Measurements from ENCODE around the gene SIN3A. TPM values are rescaled to one million over a fixed set of nuclear protein-coding genes. Genes with fewer than 3 reads are reported as not detected.

Gene SIN3A
- total and polyA plus RNA-seq, 2 of the 8 experiments (the other 6 are each of a cell fraction or from before 2014, with no cell fraction given), result 69.5 to 109 TPM

GRCh38 chr15:75364881-75365280 lies 86.6 kb downstream of the SIN3A start:
- Histone ChIP-seq H3K36me3 (ENCODE audit: control insufficient read depth in 2 of 4, insufficient read depth in 4 of 4, low read length in 3 of 4) (peaks cover 0 to 10% (median 5%) of the 10 kb centered on the region in 4 experiments; a peak in 5 of 8 replicates), H3K79me1 (ENCODE audit: low read depth, low read length) (no peaks in the 10 kb centered on the region), H3K56ac (replicated peaks; ENCODE audit: insufficient read length, low read depth, low read length) (no peak overlapping the region), H3K4me2 (ENCODE audit: insufficient read depth in 1 of 2, low read depth in 2 of 2, low read length in 2 of 2) (no peak overlapping the region), H4K8ac (ENCODE audit: extremely low read depth, insufficient read depth, low read length) (no peak overlapping the region), H3K79me2 (ENCODE audit: control insufficient read depth in 1 of 2, insufficient read depth in 2 of 2, low read length in 2 of 2) (no peaks in the 10 kb centered on the region), H3K4me1 (replicated peaks in 1 of 4; ENCODE audit: control insufficient read depth in 3 of 4, insufficient read depth in 4 of 4, low read length in 3 of 4) (peaks cover 0 to 4% (median 1%) of the 10 kb centered on the region in 4 experiments; a peak in 4 of 7 replicates), H4K91ac (replicated peaks; ENCODE audit: insufficient read length, low read length) (no peak overlapping the region), H4K5ac (ENCODE audit: insufficient read length, low read depth, low read length) (no peak overlapping the region), H2BK12ac (ENCODE audit: low read depth, low read length) (no peak overlapping the region), H3K27ac (ENCODE audit: low read depth, low read length) (no peak overlapping the region), H2AK5ac (ENCODE audit: low read depth, low read length) (no peak overlapping the region), H3K18ac (ENCODE audit: extremely low read depth, low read length) (no peak overlapping the region), H3K4ac (replicated peaks; ENCODE audit: insufficient read length, low read depth, low read length) (no peak overlapping the region), H4K20me1 (replicated peaks in 1 of 2; ENCODE audit: control insufficient read depth in 1 of 2, insufficient read depth in 2 of 2, low read length in 2 of 2) (peaks cover 0 to 5% of the 10 kb centered on the region in 2 experiments), H3K23me2 (ENCODE audit: low read depth, low read length) (peaks cover 4% of the 10 kb centered on the region), H2BK5ac (ENCODE audit: low read depth, low read length) (no peak overlapping the region), H3K9ac (replicated peaks in 1 of 4; ENCODE audit: extremely low read depth in 1 of 4, low read depth in 3 of 4, low read length in 3 of 4) (no peak overlapping the region; a peak in 1 of 7 replicates), H3K27me3 (replicated peaks in 1 of 4; ENCODE audit: control insufficient read depth in 3 of 4, extremely low read depth in 1 of 4, insufficient read depth in 3 of 4, low read length in 3 of 4) (no peaks in the 10 kb centered on the region), H3K14ac (ENCODE audit: insufficient read length) (no peak overlapping the region), H3K4me3 (ENCODE audit: extremely low read depth in 1 of 4, insufficient read depth in 2 of 4, low read depth in 3 of 4, low read length in 4 of 4) (no peak overlapping the region), H2AFZ (ENCODE audit: low read length) (no peak overlapping the region), H3K23ac (ENCODE audit: insufficient read length) (no peak overlapping the region), H2BK15ac (ENCODE audit: low read length) (no peak overlapping the region), H2BK20ac (ENCODE audit: low read length) (no peak overlapping the region), H2BK120ac (replicated peaks; ENCODE audit: low read depth, low read length) (no peak overlapping the region), H3K9me3 (ENCODE audit: insufficient read depth in 2 of 2, low read depth in 1 of 2, low read length in 1 of 2) (no peaks in the 10 kb centered on the region)
- DNase-seq (ENCODE audit: low read depth in 1 of 2, low spot score in 2 of 2), result no peak
- POLR2A ChIA-PET (ENCODE audit: partially characterized antibody), result interaction anchor here (6.5 kb wide), 1 partner anchor 15 kb away, joined by 69 read pairs; the partner anchor contains the start of gene NEIL1
- 92% methylated on average over 6 of the region's 6 CpGs; no CpG with 5 or more reads in 1 of the 2 experiments for WGBS, 2 experiments (ENCODE audit: extremely low coverage in 1 of 2, insufficient coverage in 1 of 2, insufficient read length in 1 of 2, insufficient replicate concordance in 2 of 2, low coverage in 1 of 2, low lambda C conversion rate in 2 of 2, missing lambda C conversion rate in 1 of 2)
- no peak for FAIRE-seq
- TF ChIP-seq KDM1A (IDR thresholded peaks at IDR 0.05; ENCODE audit: borderline replicate concordance, low read length) (no peak), POU5F1 (IDR thresholded peaks at IDR 0.05; ENCODE audit: low read depth, low read length) (no peak), SP2 (IDR thresholded peaks at IDR 0.05; ENCODE audit: low read length) (no peak), NRF1 (IDR thresholded peaks at IDR 0.05; ENCODE audit: low read depth, low read length) (no peak), ATF2 (IDR thresholded peaks at IDR 0.05; ENCODE audit: low read length) (no peak), ASH2L (IDR thresholded peaks at IDR 0.05; ENCODE audit: low read length) (no peak), GABPA (IDR thresholded peaks at IDR 0.05; ENCODE audit: borderline replicate concordance, insufficient read depth, low read length) (no peak), YY1 (IDR thresholded peaks at IDR 0.05; ENCODE audit: low read depth, low read length) (no peak), CHD2 (IDR thresholded peaks at IDR 0.05; ENCODE audit: low read length) (no peak)
- TF ChIP-seq, protein P1, sequence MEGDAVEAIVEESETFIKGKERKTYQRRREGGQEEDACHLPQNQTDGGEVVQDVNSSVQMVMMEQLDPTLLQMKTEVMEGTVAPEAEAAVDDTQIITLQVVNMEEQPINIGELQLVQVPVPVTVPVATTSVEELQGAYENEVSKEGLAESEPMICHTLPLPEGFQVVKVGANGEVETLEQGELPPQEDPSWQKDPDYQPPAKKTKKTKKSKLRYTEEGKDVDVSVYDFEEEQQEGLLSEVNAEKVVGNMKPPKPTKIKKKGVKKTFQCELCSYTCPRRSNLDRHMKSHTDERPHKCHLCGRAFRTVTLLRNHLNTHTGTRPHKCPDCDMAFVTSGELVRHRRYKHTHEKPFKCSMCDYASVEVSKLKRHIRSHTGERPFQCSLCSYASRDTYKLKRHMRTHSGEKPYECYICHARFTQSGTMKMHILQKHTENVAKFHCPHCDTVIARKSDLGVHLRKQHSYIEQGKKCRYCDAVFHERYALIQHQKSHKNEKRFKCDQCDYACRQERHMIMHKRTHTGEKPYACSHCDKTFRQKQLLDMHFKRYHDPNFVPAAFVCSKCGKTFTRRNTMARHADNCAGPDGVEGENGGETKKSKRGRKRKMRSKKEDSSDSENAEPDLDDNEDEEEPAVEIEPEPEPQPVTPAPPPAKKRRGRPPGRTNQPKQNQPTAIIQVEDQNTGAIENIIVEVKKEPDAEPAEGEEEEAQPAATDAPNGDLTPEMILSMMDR (IDR thresholded peaks at IDR 0.05; ENCODE audit: control extremely low read depth in 1 of 3, insufficient read depth in 1 of 3, low read depth in 1 of 3, low read length in 3 of 3), result no peak
- CTCF ChIA-PET (ENCODE audit: partially characterized antibody), result no interaction called here

Measured in H1 (cell line).